Measurements from ENCODE around the gene FBXW10B.
"Not testable (repeated sequence)": the region's sequence is repeated elsewhere in the genome, so short reads cannot be mapped to it uniquely, and the experiment has no call there.

Gene FBXW10B

GRCh38 chr17:15630930-15631453, 11.5 kb upstream of the FBXW10B start:
- not testable (repeated sequence) for DNase-seq (ENCODE audit: low read depth in 2 of 2)

GRCh38 chr17:15629991-15630390, 10.5 kb upstream of the FBXW10B start:
- not testable (repeated sequence) for DNase-seq (ENCODE audit: low read depth in 2 of 2)

- not testable (repeated sequence) for DNase-seq (ENCODE audit: low read depth in 2 of 2)
Observed at GRCh38 chr17:15623661-15624209, 4.2 kb upstream of the FBXW10B start.

GRCh38 chr17:15623255-15623654, 3.8 kb upstream of the FBXW10B start:
- DNase-seq (ENCODE audit: low read depth in 2 of 2): not testable (repeated sequence)

- not testable (repeated sequence) for DNase-seq (ENCODE audit: low read depth in 2 of 2)
Observed at GRCh38 chr17:15622124-15622523, 2.6 kb upstream of the FBXW10B start.

- not testable (repeated sequence) for DNase-seq (ENCODE audit: low read depth in 2 of 2)
Observed at GRCh38 chr17:15616828-15617227, 2.7 kb downstream of the FBXW10B start.

GRCh38 chr17:15615850-15616249, 3.7 kb downstream of the FBXW10B start:
- not testable (repeated sequence) for DNase-seq (ENCODE audit: low read depth in 2 of 2)

- DNase-seq (ENCODE audit: low read depth in 2 of 2): not testable (repeated sequence)
Observed at GRCh38 chr17:15613111-15613510, 6.4 kb downstream of the FBXW10B start.

GRCh38 chr17:15592960-15593359, 26.5 kb downstream of the FBXW10B start:
- not testable (repeated sequence) for DNase-seq (ENCODE audit: low read depth in 2 of 2)

- not testable (repeated sequence) for DNase-seq (ENCODE audit: low read depth in 2 of 2)
Observed at GRCh38 chr17:15591986-15592385, 27.5 kb downstream of the FBXW10B start.

- not testable (repeated sequence) for DNase-seq (ENCODE audit: low read depth in 2 of 2)
Observed at GRCh38 chr17:15590844-15591243, 28.7 kb downstream of the FBXW10B start.

- not testable (repeated sequence) for DNase-seq (ENCODE audit: low read depth in 2 of 2)
Observed at GRCh38 chr17:15589544-15590536, 29.7 kb downstream of the FBXW10B start.

GRCh38 chr17:15588017-15588416, 31.5 kb downstream of the FBXW10B start:
- not testable (repeated sequence) for DNase-seq (ENCODE audit: low read depth in 2 of 2)

- not testable (repeated sequence) for DNase-seq (ENCODE audit: low read depth in 2 of 2)
Observed at GRCh38 chr17:15583313-15583712, 36.2 kb downstream of the FBXW10B start.

- not testable (repeated sequence) for DNase-seq (ENCODE audit: low read depth in 2 of 2)
Observed at GRCh38 chr17:15581462-15581861, 38.0 kb downstream of the FBXW10B start.

- DNase-seq (ENCODE audit: low read depth in 2 of 2): not testable (repeated sequence)
Observed at GRCh38 chr17:15576848-15577247, 42.7 kb downstream of the FBXW10B start.

- DNase-seq (ENCODE audit: low read depth in 2 of 2): not testable (repeated sequence)
Observed at GRCh38 chr17:15574660-15575059, 44.8 kb downstream of the FBXW10B start.

GRCh38 chr17:15573870-15574269, 45.6 kb downstream of the FBXW10B start:
- not testable (repeated sequence) for DNase-seq (ENCODE audit: low read depth in 2 of 2)
